MM.1S (cell line): ENCODE results near the gene CRYBA2.

Experiments
- DNase-seq: peaks from one replicate; pipeline ENCODE4 v3.0.0-alpha.2; 2015
- H2AFZ ChIP-seq: fragments of 300-600 bp; sonication (generic); 2 replicates; pipeline ENCODE4 v1.6.0; 2016; ENCODE audit warnings: antibody characterized with exemption, low read length
- H3F3A ChIP-seq: fragments of 300-600 bp; sonication (generic); 2 replicates; pipeline ENCODE4 v1.6.1; 2016; ENCODE audit warnings: mild to moderate bottlenecking, antibody characterized with exemption, low read length, moderate library complexity, mixed read lengths; ENCODE audit not compliant: insufficient read depth
- H3K27ac ChIP-seq: fragments of 300-600 bp; sonication (generic); 2 replicates; pipeline ENCODE4 v1.5.1; 2016; ENCODE audit warnings: mild to moderate bottlenecking, low read length
- H3K27me3 ChIP-seq: fragments of 300-600 bp; sonication (generic); replicated peaks from 2 replicates; pipeline ENCODE4 v1.6.0; 2016; ENCODE audit warnings: low read length; ENCODE audit not compliant: insufficient read depth
- H3K36me3 ChIP-seq: fragments of 300-600 bp; sonication (generic); replicated peaks from 2 replicates; pipeline ENCODE4 v1.6.1; 2016; ENCODE audit warnings: mild to moderate bottlenecking, low read length, mixed read lengths; ENCODE audit not compliant: insufficient read depth
- H3K4me1 ChIP-seq: fragments of 300-600 bp; sonication (generic); 2 replicates; pipeline ENCODE4 v1.6.1; 2016; ENCODE audit warnings: low read length, mixed read lengths
- H3K4me2 ChIP-seq: fragments of 300-600 bp; sonication (generic); 2 replicates; pipeline ENCODE4 v1.6.0; 2016; ENCODE audit warnings: low read depth, low read length
- H3K4me3 ChIP-seq: fragments of 300-600 bp; sonication (generic); 2 replicates; pipeline ENCODE4 v1.5.1; 2016; ENCODE audit warnings: low read length, mixed read lengths
- H3K79me2 ChIP-seq: fragments of 300-600 bp; sonication (generic); 2 replicates; pipeline ENCODE4 v1.6.1; 2016; ENCODE audit warnings: mixed run types, low read length, mixed read lengths
- H3K9ac ChIP-seq: fragments of 300-600 bp; sonication (generic); 2 replicates; pipeline ENCODE4 v1.6.1; 2016; ENCODE audit warnings: low read length, mixed read lengths
- H3K9me2 ChIP-seq: fragments of 300-600 bp; sonication (generic); replicated peaks from 2 replicates; pipeline ENCODE4 v1.6.1; 2016; ENCODE audit warnings: mild to moderate bottlenecking, low read length, mixed read lengths; ENCODE audit not compliant: insufficient read depth
- H3K9me3 ChIP-seq: fragments of 300-600 bp; sonication (generic); replicated peaks from 2 replicates; pipeline ENCODE4 v1.6.1; 2016; ENCODE audit warnings: mild to moderate bottlenecking, low read length, mixed read lengths; ENCODE audit not compliant: insufficient read depth
- H4K20me1 ChIP-seq: fragments of 300-600 bp; sonication (generic); 2 replicates; pipeline ENCODE4 v1.6.1; 2016; ENCODE audit warnings: mild to moderate bottlenecking, low read length, moderate library complexity, mixed read lengths; ENCODE audit not compliant: insufficient read depth
- CTCF ChIP-seq: fragments of 300-600 bp; sonication (generic); IDR thresholded peaks from 2 replicates; pipeline ENCODE4 v1.5.1; 2016; ENCODE audit warnings: antibody characterized with exemption, low read length, mixed read lengths
- EZH2 ChIP-seq: fragments of 300-600 bp; sonication (generic); optimal IDR thresholded peaks from 2 replicates; pipeline ENCODE3; 2017; ENCODE audit warnings: low read depth, mild to moderate bottlenecking, antibody characterized with exemption, low read length, mixed read lengths
- EZH2phosphoT487 ChIP-seq: fragments of 300-600 bp; sonication (generic); IDR thresholded peaks from 2 replicates; pipeline ENCODE4 v1.6.1; 2018; ENCODE audit warnings: antibody characterized with exemption, low read length

The CRYBA2 gene

DNA sequence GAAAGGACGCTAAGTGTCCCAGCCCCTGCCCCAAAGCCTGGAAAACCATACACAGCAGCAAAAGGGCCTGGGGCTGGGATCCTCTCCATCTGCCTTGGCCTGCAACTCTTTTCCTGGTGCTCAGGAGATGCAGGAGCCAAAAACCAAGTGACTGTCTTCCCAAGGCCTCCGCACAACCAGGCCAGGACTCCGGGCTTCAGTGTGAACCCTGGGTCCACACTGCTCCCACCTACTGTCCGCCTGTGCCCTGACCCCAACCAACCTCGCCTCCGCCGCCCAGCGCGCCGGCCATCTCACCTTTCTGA, 9.3 kb downstream of the CRYBA2 start:
- Histone ChIP-seq H3K4me2 (no peak overlapping the region), H4K20me1 (no peaks in the 10 kb centered on the region), H2AFZ (no peak overlapping the region)

DNA sequence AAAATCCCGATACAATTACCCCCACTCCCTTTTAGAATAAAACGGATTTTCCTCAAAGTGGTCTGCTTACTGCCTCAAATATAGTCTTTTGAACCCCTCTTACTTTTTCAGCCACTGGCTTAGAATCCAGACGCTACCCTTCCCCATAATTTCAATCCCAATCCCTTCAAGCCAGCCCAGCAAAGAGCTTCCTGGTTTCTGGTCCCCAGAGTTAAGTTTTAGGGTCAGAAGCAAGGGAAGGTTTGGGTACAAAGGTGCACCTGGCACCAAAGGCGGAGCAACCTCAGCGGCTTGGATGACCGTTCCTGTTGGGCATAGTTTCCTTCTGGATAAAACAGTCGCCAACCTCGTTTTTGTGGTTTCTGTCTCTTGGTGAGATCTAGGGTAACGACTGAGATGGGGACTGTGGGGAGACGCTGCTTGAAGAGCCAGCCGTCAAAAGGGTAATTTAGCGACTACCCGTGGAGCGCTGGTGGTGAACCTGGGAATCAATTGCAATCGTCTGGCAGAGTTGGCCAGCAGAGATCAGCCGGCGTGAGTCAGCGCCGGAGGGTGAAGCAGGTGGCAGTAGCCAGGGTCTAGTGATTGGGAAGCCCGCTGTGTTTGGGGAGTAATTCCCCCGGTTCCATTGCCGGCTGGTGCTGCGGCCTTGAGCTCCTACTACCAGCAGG, 9.8 kb downstream of the CRYBA2 start:
- H3K27me3 ChIP-seq: peaks cover 77% of the 10 kb centered on the region
- H2AFZ ChIP-seq: no peak overlapping the region
- H3K9me3 ChIP-seq: no peaks in the 10 kb centered on the region
- no peaks in the 10 kb centered on the region for H3K36me3 ChIP-seq
- H3F3A ChIP-seq: no peaks in the 10 kb centered on the region
- H3K9ac ChIP-seq: no peak overlapping the region
- peaks cover 5% of the 10 kb centered on the region; the same call in 1 of the 2 replicates for H3K4me1 ChIP-seq
- H3K27ac ChIP-seq: no peak overlapping the region
- H3K4me2 ChIP-seq: no peak overlapping the region
- peak; percentile 5 for DNase-seq
- no peaks in the 10 kb centered on the region for H3K79me2 ChIP-seq
- no peak overlapping the region for H3K4me3 ChIP-seq
- TF ChIP-seq EZH2 (no peak), EZH2phosphoT487 (no peak), CTCF (no peak)
- H4K20me1 ChIP-seq: no peaks in the 10 kb centered on the region
- no peaks in the 10 kb centered on the region for H3K9me2 ChIP-seq

More for the DNA sequence above, 9.3 kb downstream of the CRYBA2 start:
- H3K36me3 ChIP-seq: no peaks in the 10 kb centered on the region
- H3K9me3 ChIP-seq: no peaks in the 10 kb centered on the region
- peaks cover 5% of the 10 kb centered on the region; the same call in 1 of the 2 replicates for H3K4me1 ChIP-seq
- no peaks in the 10 kb centered on the region for H3K79me2 ChIP-seq
- peak; percentile 1 for DNase-seq
- H3K9me2 ChIP-seq: no peaks in the 10 kb centered on the region
- no peak overlapping the region for H3K9ac ChIP-seq
- no peaks in the 10 kb centered on the region for H3F3A ChIP-seq
- TF ChIP-seq CTCF (no peak), EZH2 (no peak), EZH2phosphoT487 (no peak)
- H3K4me3 ChIP-seq: no peak overlapping the region
- H3K27me3 ChIP-seq: peaks cover 82% of the 10 kb centered on the region
- no peak overlapping the region for H3K27ac ChIP-seq

- Histone ChIP-seq H3K36me3 (no peaks in the 10 kb centered on the region), H3K9me2 (no peaks in the 10 kb centered on the region), H3K4me2 (no peak overlapping the region), H4K20me1 (no peaks in the 10 kb centered on the region), H2AFZ (no peak overlapping the region), H3K27me3 (peaks cover 75% of the 10 kb centered on the region), H3K9ac (no peak overlapping the region), H3K4me3 (no peak overlapping the region), H3K27ac (no peak overlapping the region), H3K9me3 (no peaks in the 10 kb centered on the region), H3F3A (no peaks in the 10 kb centered on the region), H3K4me1 (peaks cover 5% of the 10 kb centered on the region; the same call in 1 of the 2 replicates), H3K79me2 (no peaks in the 10 kb centered on the region)
- peak; percentile 4 for DNase-seq
- TF ChIP-seq EZH2: no peak
- no peak for TF ChIP-seq CTCF
- no peak for TF ChIP-seq EZH2phosphoT487
Measured at GRCh38 chr2:218982586-218983262, 10.5 kb downstream of the CRYBA2 start.
